Panc1 (cell line): ENCODE measurements around the gene RNF115. TPM values are rescaled to one million over a fixed set of nuclear protein-coding genes. Genes with fewer than 3 reads are reported as not detected.
"Not testable (repeated sequence)": the region's sequence is repeated elsewhere in the genome, so short reads cannot be mapped to it uniquely, and the experiment has no call there.

Experiments
- ATAC-seq: fragments of 200-7000 bp; cut with Tn5 transposase; 2 replicates; pipeline ENCODE4 v1.9.1; 2020; ENCODE audit warnings: mild to moderate bottlenecking, moderate library complexity
- BruUV-seq: library from RNA; stranded (reverse); fragments of 400-500 nt; replicated peaks from 2 replicates; lab custom pipeline; 2021; lab: Mats Ljungman, UMichigan
- CTCF ChIA-PET: fragments of 300-600 bp; sonication (Branson Sonifier 250); formaldehyde crosslinking; loops from one replicate; lab custom pipeline; 2022; ENCODE audit warnings: antibody characterized with exemption; lab: Charles Lee
- POLR2A ChIA-PET: fragments of 300-600 bp; sonication (Branson Sonifier 250); formaldehyde crosslinking; loops from one replicate; lab custom pipeline; 2022; ENCODE audit warnings: antibody characterized with exemption; lab: Charles Lee
- DNase-seq: peaks from one replicate; pipeline ENCODE4 v3.0.0-alpha.2; 2010; ENCODE audit warnings: low read depth, low spot score
- H3K27ac ChIP-seq: 2 replicates; pipeline ENCODE4 v1.5.1; 2011; ENCODE audit warnings: mild to moderate bottlenecking, low read length, inconsistent platforms
- H3K27me3 ChIP-seq: fragments of 200-500 bp; sonication (Bioruptor generic); 2 replicates; pipeline ENCODE4 v1.6.0; 2014; ENCODE audit warnings: low read length, inconsistent platforms; ENCODE audit not compliant: control insufficient read depth, insufficient read depth
- H3K36me3 ChIP-seq: fragments of 200-500 bp; sonication (Bioruptor generic); 2 replicates; pipeline ENCODE4 v1.5.1; 2014; ENCODE audit warnings: inconsistent platforms, mild to moderate bottlenecking, low read length, moderate library complexity; ENCODE audit not compliant: control insufficient read depth, insufficient read depth
- H3K4me1 ChIP-seq: 2 replicates; pipeline ENCODE4 v1.5.1; 2011; ENCODE audit warnings: inconsistent platforms, mild to moderate bottlenecking, low read length, moderate library complexity; ENCODE audit not compliant: control insufficient read depth, insufficient read depth
- H3K4me3 ChIP-seq, 2 experiments: 2 replicates each; pipeline ENCODE4 v1.5.1; 2011 to 2012; ENCODE audit warnings: low read depth in 2 of 2, low read length in 2 of 2, mild to moderate bottlenecking in 2 of 2, inconsistent platforms in 1 of 2, moderate library complexity in 1 of 2
- H3K9me3 ChIP-seq: fragments of 200-500 bp; sonication (Bioruptor generic); 2 replicates; pipeline ENCODE4 v1.5.1; 2014; ENCODE audit warnings: low read depth, mild to moderate bottlenecking, inconsistent platforms, low read length, moderate library complexity; ENCODE audit not compliant: control insufficient read depth, insufficient read depth
- POLR2AphosphoS5 ChIP-seq: IDR thresholded peaks from 2 replicates; pipeline ENCODE4 v1.6.1; 2012; ENCODE audit warnings: mild to moderate bottlenecking, low read depth, low read length, moderate library complexity
- SIN3A ChIP-seq: IDR thresholded peaks from 2 replicates; pipeline ENCODE4 v1.6.1; 2012; ENCODE audit warnings: low read depth, mild to moderate bottlenecking, low read length, moderate library complexity, borderline replicate concordance; ENCODE audit not compliant: insufficient read depth
- TCF7L2 ChIP-seq: IDR thresholded peaks from 2 replicates; pipeline ENCODE4 v1.6.1; 2011; ENCODE audit warnings: mild to moderate bottlenecking, low read depth, low read length, inconsistent platforms
- in situ Hi-C: cut with HindIII; loops from 2 replicates; pipeline ENCODE4 v1.10.0; 2016; ENCODE audit warnings: low sequenced_read_pairs, low pct_unique_long_range_greater_than_20kb
- intact Hi-C: fragments of 100-400 bp; cut with micrococcal nuclease; formaldehyde crosslinking; loops from one replicate; pipeline ENCODE4 v1.10.0; 2022; ENCODE audit not compliant: unreplicated experiment
- total RNA-seq: library from RNA; stranded (reverse); gene quantifications from one replicate; pipeline ENCODE4 v1.2.1, GENCODE V29; 2021; ENCODE audit not compliant: unreplicated experiment
- TF ChIP-seq, protein P1 (sequence below): fragments of 450-650 bp; IDR thresholded peaks from 2 replicates; pipeline ENCODE4 v1.5.1; 2017; ENCODE audit warnings: mild to moderate bottlenecking
- TF ChIP-seq, protein P2 (sequence below), 2 experiments: IDR thresholded peaks; 2 replicates each; pipeline ENCODE4 v1.6.1; 2011 to 2012; ENCODE audit warnings: low read depth in 2 of 2, control low read depth in 1 of 2, low read length in 1 of 2, mild to moderate bottlenecking in 1 of 2, moderate library complexity in 1 of 2; ENCODE audit not compliant: insufficient read depth in 1 of 2

The RNF115 gene
- total RNA-seq, 1 experiment from 2014 or later, result 14.5 TPM

DNA sequence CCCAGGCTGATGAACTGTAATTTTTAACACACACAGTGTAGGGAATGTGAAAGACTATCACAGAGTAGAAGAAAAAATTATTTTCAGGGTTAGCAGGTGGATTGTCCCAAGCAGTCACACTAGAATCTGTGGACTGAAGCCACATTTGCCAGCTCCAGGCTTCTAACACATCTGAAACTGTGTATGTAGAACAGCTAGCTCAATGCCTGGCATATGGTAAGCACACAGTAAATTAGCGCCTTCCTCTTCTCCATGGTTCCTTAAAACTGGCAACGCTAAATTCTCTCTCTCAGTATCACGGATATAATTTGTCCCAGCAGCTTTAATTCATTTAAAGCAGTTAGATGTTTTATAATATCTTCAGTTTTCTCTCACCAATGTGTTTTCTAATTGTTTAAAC, 19.1 kb upstream of the RNF115 start:
- Histone ChIP-seq H3K9me3 (no peaks in the 10 kb centered on the region), H3K27me3 (no peaks in the 10 kb centered on the region), H3K4me1 (0 out of 2 replicates have a peak, but pooled peaks cover 4% of the 10 kb centered on the region), H3K36me3 (peaks cover 23% of the 10 kb centered on the region), H3K27ac (no peak overlapping the region), H3K4me3 (no peak overlapping the region)
- in situ Hi-C loops, result no loop called here
- DNase-seq (no peak), ATAC-seq (no peak)
- intact Hi-C loops, result no loop called here
- BruUV-seq, result no TSS peak
- ChIA-PET CTCF (no interaction called here), POLR2A (no interaction called here)
- no peak for TF ChIP-seq POLR2AphosphoS5
- no peak for TF ChIP-seq SIN3A
- TF ChIP-seq TCF7L2, result no peak
- TF ChIP-seq, protein P1, sequence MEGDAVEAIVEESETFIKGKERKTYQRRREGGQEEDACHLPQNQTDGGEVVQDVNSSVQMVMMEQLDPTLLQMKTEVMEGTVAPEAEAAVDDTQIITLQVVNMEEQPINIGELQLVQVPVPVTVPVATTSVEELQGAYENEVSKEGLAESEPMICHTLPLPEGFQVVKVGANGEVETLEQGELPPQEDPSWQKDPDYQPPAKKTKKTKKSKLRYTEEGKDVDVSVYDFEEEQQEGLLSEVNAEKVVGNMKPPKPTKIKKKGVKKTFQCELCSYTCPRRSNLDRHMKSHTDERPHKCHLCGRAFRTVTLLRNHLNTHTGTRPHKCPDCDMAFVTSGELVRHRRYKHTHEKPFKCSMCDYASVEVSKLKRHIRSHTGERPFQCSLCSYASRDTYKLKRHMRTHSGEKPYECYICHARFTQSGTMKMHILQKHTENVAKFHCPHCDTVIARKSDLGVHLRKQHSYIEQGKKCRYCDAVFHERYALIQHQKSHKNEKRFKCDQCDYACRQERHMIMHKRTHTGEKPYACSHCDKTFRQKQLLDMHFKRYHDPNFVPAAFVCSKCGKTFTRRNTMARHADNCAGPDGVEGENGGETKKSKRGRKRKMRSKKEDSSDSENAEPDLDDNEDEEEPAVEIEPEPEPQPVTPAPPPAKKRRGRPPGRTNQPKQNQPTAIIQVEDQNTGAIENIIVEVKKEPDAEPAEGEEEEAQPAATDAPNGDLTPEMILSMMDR, result no peak
- TF ChIP-seq, protein P2, sequence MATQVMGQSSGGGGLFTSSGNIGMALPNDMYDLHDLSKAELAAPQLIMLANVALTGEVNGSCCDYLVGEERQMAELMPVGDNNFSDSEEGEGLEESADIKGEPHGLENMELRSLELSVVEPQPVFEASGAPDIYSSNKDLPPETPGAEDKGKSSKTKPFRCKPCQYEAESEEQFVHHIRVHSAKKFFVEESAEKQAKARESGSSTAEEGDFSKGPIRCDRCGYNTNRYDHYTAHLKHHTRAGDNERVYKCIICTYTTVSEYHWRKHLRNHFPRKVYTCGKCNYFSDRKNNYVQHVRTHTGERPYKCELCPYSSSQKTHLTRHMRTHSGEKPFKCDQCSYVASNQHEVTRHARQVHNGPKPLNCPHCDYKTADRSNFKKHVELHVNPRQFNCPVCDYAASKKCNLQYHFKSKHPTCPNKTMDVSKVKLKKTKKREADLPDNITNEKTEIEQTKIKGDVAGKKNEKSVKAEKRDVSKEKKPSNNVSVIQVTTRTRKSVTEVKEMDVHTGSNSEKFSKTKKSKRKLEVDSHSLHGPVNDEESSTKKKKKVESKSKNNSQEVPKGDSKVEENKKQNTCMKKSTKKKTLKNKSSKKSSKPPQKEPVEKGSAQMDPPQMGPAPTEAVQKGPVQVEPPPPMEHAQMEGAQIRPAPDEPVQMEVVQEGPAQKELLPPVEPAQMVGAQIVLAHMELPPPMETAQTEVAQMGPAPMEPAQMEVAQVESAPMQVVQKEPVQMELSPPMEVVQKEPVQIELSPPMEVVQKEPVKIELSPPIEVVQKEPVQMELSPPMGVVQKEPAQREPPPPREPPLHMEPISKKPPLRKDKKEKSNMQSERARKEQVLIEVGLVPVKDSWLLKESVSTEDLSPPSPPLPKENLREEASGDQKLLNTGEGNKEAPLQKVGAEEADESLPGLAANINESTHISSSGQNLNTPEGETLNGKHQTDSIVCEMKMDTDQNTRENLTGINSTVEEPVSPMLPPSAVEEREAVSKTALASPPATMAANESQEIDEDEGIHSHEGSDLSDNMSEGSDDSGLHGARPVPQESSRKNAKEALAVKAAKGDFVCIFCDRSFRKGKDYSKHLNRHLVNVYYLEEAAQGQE (IDR thresholded peaks at IDR 0.05; ENCODE audit: insufficient read depth in 1 of 2, low read depth in 2 of 2, low read length in 1 of 2), result no peak

DNA sequence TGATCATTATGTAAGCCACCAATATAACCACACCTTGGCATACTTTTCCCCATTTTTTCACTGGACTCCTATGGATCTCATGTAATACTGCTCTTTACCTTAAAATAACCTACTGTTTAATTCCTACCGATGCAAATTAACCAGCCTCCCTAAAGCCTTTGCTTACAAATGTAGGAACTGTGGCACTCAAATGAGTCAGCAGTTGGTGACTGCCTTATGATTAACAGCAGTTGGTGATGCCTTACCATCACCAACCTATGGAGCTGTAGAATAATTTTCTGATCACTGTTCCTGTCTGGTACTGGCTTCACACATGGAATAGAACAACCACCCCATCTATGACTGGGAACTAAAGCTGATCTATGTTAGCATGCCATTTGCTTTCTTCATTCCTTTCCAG, 13.8 kb upstream of the RNF115 start:
- POLR2A ChIA-PET, result no interaction called here
- DNase-seq, result no peak
- TF ChIP-seq, protein P2 (IDR thresholded peaks at IDR 0.05; ENCODE audit: insufficient read depth in 1 of 2, low read depth in 2 of 2, low read length in 1 of 2), result no peak
- TF ChIP-seq TCF7L2, result no peak
- TF ChIP-seq, protein P1, result no peak
- no peak for TF ChIP-seq SIN3A
- no peak for TF ChIP-seq POLR2AphosphoS5
- CTCF ChIA-PET, result no interaction called here
- in situ Hi-C loops (no loop called here), intact Hi-C loops (no loop called here)
- Histone ChIP-seq H3K36me3 (peaks cover 42% of the 10 kb centered on the region), H3K27me3 (no peaks in the 10 kb centered on the region), H3K4me1 (no peaks in the 10 kb centered on the region), H3K27ac (no peak overlapping the region), H3K9me3 (no peaks in the 10 kb centered on the region), H3K4me3 (no peak overlapping the region)
- ATAC-seq, result no peak
- BruUV-seq, result no TSS peak

DNA sequence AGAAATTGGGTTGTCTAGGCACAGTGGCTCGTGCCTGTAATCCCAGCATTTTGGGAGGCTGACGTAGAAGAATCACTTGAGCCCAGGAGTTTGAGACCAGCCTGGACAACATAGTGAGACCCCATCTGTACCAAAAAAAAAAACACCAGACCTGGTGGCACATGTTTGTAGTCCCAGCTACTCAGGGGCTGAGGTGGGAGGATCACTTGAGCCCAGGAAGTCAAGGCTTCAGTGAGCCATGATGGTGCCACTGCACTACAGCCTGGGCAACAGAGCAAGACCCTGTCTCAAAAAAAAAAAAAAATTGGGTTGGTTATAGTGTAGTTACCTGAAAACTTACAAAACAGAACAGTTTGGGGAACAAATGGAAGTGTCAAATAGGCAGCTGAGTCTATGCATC, 6.9 kb upstream of the RNF115 start:
- H3K4me3 ChIP-seq, H3K27ac ChIP-seq, CTCF ChIA-PET, H3K4me1 ChIP-seq, intact Hi-C loops, in situ Hi-C loops, H3K27me3 ChIP-seq, BruUV-seq, DNase-seq, H3K9me3 ChIP-seq, ATAC-seq, POLR2A ChIA-PET: not testable (repeated sequence)
- peaks cover 24% of the 10 kb centered on the region for H3K36me3 ChIP-seq
